IPS DF 19.7 (cell line): ENCODE measurements around the gene CRKL.

ENCODE experiments used
- DNase-seq: peaks from one replicate; pipeline ENCODE4 v3.0.0-alpha.2; 2013; ENCODE audit warnings: low read depth, low spot score

CRKL gene

GRCh38 chr22:20996598-20997535, 79.7 kb downstream of the CRKL start:
- no peak for DNase-seq

- DNase-seq = no peak
These were observed 80.5 kb downstream of the CRKL start for GRCh38 chr22:20997536-20998257.

GRCh38 chr22:20998411-20999336, 81.5 kb downstream of the CRKL start:
- no peak for DNase-seq

GRCh38 chr22:20999350-21000206, 82.4 kb downstream of the CRKL start:
- DNase-seq = no peak

- no peak for DNase-seq
These were observed 83.2 kb downstream of the CRKL start for GRCh38 chr22:21000207-21000986.

- DNase-seq = no peak
These were observed 83.9 kb downstream of the CRKL start for GRCh38 chr22:21000987-21001600.

- DNase-seq = peak; percentile 57
These were observed 84.6 kb downstream of the CRKL start, which contains the start of gene THAP7 for GRCh38 chr22:21001601-21002325. TSS of gene THAP7 (minus strand) at chr22:21002118. CDS start at chr22:21001911, 207 bp downstream.
